ENCODE data around the gene USP15. TPM values are rescaled to one million over a fixed set of nuclear protein-coding genes. Genes with fewer than 3 reads are reported as not detected.

The USP15 gene
- polyA plus RNA-seq, 1 donor: 53.4 TPM

DNA sequence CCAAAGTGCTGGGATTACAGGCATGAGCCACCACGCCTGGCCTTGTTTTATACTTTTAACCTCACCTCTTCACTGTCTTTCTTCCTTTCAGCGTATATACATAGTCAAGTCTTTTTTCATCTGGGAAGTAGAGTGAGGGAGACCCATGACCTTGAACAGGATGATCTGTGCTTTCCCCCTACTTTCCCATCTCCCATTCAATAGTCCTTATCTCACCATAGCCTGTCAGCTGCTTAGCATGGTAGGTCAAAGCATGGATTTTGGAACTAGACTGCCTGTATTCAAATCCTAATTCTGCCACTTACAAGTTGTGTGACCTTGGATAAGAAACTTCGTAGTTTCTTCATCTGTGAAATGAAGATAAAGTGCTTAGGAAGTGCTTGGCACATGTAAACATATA, 110.0 kb downstream of the USP15 start:
- DNase-seq: no peak

- no peak for DNase-seq
These were observed 111.5 kb downstream of the USP15 start for GRCh38 chr12:62371661-62372060.

DNA sequence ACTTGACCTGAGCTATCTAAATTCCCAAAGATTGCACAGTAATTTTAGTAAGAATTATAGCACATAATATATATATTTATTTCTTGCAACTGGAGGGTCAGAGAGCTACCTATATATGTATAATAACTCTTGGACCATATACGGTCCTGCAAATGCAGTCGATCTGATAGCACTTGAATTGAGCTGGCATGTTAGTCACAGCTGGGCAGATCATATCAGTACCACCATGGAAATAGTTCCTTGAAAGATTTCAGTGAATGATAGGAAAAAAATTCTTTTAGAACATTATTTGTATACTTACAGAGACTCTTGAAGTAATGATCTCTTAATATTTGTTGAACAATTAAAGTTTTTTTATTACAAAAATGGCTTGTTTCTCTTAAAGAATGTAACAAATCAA, 111.9 kb downstream of the USP15 start:
- no peak for DNase-seq

DNA sequence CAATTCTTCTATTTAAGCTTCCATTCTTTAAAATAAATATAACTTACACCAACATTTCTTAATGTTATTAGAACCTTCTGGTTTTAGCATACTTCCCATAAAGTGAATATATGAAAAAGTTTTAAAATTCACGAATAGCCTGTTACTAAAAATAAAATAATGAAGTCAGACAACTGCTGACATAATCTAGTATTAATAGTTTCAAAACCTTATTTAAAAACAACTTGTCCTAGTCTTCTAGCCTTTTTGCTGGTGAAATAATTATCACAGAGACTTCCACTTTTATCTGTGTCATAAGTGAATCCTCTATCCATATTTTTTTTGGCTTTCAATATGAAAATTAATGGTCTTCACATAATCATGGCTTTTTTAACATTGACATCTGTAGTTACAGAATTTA, 112.6 kb downstream of the USP15 start:
- DNase-seq: no peak

GRCh38 chr12:62375603-62376002, 115.4 kb downstream of the USP15 start:
- no peak for DNase-seq

DNA sequence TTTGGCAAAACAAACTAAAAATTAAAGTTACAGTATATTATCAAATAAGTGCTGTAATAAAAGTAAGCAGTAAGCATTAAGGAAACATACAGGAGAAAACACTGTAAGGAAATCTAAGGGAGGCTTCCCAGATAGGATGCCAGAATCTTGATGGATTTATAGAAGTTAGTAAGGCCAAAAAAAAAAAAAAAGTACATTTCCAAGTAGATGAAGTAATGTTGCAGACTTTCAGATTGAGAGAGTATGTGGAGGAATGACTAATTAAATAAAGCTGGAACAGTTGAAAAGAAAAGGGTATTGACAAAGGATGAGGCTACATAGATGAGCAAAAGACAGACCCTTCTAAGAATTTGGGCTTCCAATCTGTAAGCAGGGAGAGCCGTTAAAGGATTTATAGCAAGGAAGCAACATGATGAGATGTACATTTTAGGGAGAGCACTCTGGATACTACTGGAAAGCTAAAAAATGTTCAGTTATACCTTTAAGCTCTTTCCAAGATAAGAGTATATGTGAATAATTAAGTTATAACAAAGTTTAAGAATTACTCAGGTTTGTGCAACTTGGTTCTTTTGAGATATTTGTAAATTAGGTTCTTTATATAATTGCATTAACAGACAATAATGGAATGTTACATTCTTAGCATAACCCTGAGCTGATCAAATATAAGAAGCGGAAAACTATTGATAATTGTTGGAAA, 119.0 kb downstream of the USP15 start:
- DNase-seq: no peak

- no peak for DNase-seq
These were observed 119.5 kb downstream of the USP15 start for GRCh38 chr12:62379723-62380045.

- no peak for DNase-seq
These were observed 122.3 kb downstream of the USP15 start for GRCh38 chr12:62382526-62382925.

- DNase-seq: no peak
These were observed 136.5 kb downstream of the USP15 start for GRCh38 chr12:62396750-62397149.

GRCh38 chr12:62400135-62400534, 139.9 kb downstream of the USP15 start:
- DNase-seq: no peak

GRCh38 chr12:62401631-62402030, 141.4 kb downstream of the USP15 start:
- no peak for DNase-seq

DNA sequence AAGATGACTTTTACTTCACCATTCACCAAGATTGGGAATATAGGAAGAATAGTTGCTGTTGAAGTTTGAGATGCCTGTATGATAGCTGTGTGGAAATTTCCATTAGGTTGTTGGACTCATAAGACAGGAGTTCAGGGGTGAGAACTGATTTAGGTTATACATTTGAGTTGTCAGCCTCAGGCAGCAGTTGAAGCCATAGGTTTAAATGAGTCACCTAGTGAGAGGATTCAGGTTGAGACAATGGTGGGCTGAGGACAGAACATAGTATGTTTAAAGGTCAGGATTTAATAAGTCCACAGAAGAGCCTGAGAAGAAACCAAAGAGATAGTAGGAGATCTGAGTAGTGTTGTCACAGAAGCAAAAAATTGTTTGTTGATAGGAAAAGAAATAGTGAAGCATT, 142.8 kb downstream of the USP15 start:
- DNase-seq: no peak

DNA sequence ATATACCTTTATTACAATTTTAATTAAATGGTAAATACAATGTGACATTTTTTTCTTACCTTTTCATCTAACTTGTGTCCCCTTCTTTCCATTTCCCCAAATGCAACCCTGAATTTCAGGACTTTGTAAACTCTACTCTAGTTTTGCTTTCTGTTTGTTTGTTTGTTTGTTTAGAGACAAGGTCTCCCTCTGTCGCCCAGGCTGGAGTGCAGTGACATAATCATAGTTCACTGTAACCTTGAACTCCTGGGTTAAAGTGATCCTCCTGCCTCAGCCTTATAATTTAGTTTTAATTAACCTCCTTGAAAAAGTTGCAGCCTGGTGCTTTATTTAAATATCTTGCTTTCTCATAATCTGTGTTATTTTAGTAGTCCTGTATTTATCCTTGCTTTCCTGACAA, 147.4 kb downstream of the USP15 start:
- DNase-seq: no peak

- no peak for DNase-seq
These were observed 148.9 kb downstream of the USP15 start for GRCh38 chr12:62409068-62409467.

GRCh38 chr12:62414180-62414579, 154.0 kb downstream of the USP15 start:
- DNase-seq: no peak

- DNase-seq: no peak
These were observed 165.9 kb downstream of the USP15 start for GRCh38 chr12:62426089-62426488.

DNA sequence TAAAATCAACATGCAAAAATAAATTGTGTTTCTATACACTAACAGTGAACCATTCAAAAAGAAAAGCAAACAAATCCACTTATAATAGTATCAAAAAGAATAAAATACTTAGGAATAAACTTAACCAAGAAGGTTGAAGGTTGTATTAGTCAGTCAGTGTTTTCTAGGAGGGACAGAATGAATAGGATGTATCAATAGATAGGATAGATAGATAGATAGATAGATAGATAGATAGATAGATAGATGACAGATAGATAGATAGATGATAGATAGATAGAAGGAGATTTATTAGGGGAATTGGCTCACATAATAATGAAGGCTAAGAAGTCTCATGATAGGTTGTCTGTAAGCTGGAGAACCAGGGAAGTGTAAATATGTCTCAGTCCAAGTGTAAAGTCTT, 169.3 kb downstream of the USP15 start:
- no peak for DNase-seq

GRCh38 chr12:62434494-62435302, 174.5 kb downstream of the USP15 start:
- no peak for DNase-seq

DNA sequence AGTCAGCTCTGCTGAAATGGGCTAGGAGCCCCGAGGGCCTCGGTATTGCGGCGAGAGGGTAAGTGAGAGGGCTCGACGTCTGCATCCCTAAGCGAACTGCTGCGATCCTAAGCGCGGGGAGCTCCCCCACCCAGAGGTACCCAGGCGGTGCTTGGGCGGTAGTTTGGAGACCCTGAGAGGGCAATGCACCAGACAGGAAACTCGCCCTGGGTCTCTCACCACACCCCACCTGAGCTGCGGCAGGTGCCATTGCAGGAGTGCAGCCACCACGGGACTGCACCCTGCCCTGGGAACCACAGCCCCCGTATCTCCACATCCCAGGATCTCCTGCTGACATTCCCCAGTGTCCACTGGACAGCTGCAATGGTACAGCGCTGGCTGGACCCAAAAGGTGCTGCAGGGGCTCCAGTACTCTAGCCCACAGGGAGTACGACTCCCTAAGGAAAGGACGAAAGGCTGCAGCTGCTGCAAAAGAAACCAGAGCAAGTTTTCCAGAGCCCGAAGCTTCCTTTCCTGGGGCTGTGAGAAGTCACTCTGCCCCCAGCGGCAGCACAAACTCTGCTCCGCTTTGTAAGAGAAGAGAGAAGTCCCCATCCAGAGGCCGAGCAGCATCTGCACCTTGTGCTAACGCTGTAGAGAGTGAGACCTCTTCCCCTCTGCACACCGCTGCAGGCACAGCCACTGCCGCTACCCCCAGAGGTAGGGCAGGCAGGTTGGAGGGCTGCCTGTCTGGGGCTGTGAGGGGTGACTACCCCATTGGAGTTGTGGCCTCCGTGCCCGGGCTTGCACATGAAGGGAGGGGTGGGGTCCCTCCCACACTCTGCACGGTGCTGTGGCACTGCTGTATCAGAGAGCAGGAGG, 175.3 kb downstream of the USP15 start:
- DNase-seq: peak; percentile 51

DNA sequence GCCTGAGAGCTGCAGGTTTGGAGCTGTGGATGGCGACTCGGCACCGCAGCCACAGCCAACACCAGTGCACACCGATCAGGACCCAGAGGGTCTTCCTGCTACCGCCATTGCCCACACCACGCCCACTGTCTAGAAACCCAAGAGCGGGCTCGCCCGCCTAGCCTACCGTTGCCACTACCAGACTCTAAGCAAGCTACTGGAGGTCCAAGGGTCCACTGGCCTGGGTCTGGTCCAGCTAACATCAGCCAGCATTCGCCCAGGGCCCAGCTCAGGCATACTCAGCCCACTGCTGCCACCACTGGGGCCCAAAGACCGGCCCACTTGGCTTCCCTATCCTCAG, 175.9 kb downstream of the USP15 start:
- DNase-seq: no peak

GRCh38 chr12:62438098-62438692, 178.0 kb downstream of the USP15 start:
- peak; percentile 47 for DNase-seq

- DNase-seq: no peak
These were observed 186.7 kb downstream of the USP15 start for GRCh38 chr12:62446754-62447452.

All from left kidney (tissue), 2 donors.